Neural crest cell (in vitro differentiated cells): ENCODE data around the gene ONECUT2. TPM values are rescaled to one million over a fixed set of nuclear protein-coding genes. Genes with fewer than 3 reads are reported as not detected.
"Not testable (repeated sequence)": the region's sequence is repeated elsewhere in the genome, so short reads cannot be mapped to it uniquely, and the experiment has no call there.

Source experiments
- DNase-seq: peaks from one replicate; pipeline ENCODE4 v3.0.0; 2021; ENCODE audit warnings: low read depth, mixed read lengths, low spot score
- H3K27ac Mint-ChIP-seq: one replicate; pipeline ENCODE4 v1.8.0; 2021; ENCODE audit warnings: mild to moderate bottlenecking, mixed read lengths; ENCODE audit not compliant: unreplicated experiment
- H3K27me3 Mint-ChIP-seq: 2 replicates; pipeline ENCODE4 v1.8.0; 2021; ENCODE audit warnings: low read depth, mild to moderate bottlenecking, mixed read lengths
- H3K36me3 Mint-ChIP-seq: 2 replicates; pipeline ENCODE4 v1.8.0; 2021; ENCODE audit warnings: low read depth, mild to moderate bottlenecking, mixed read lengths
- H3K4me1 Mint-ChIP-seq: 2 replicates; pipeline ENCODE4 v1.8.0; 2021; ENCODE audit warnings: mixed read lengths
- H3K4me3 Mint-ChIP-seq: one replicate; pipeline ENCODE4 v1.8.0; 2021; ENCODE audit warnings: mild to moderate bottlenecking, mixed read lengths
- H3K9me3 Mint-ChIP-seq: 2 replicates; pipeline ENCODE4 v1.8.0; 2021; ENCODE audit warnings: mixed read lengths
- CTCF ChIP-seq: fragments of 200-600 bp; sonication (generic); conservative IDR thresholded peaks from 2 replicates; pipeline ENCODE4 v1.5.0; 2021; ENCODE audit warnings: antibody characterized with exemption, mild to moderate bottlenecking
- long read RNA-seq: library from polyadenylated mRNA; unstranded; transcript quantifications from one replicate; pipeline ENCODE4 v2.0.0, GENCODE V29; 2020
- total RNA-seq: library from RNA; stranded (reverse); gene quantifications from 2 replicates; pipeline ENCODE4 v1.2.1, GENCODE V29; 2021

ONECUT2 gene
- 8.2 and 10.8 TPM in 2 replicates for total RNA-seq
- long read RNA-seq, full-length matches to known transcripts, result 2 of 2 reads
- long read RNA-seq, partial matches to known transcripts, result 0 of 2 reads
- long read RNA-seq, other reads (novel, unspliced or antisense), result 0 of 2 reads

- H3K4me1 Mint-ChIP-seq, result peaks cover 60% of the 10 kb centered on the region
- peak within 1 kb of the TSS; percentile 91 for H3K4me3 Mint-ChIP-seq
- peak; percentile 93 for DNase-seq
- H3K36me3 Mint-ChIP-seq, result no peaks in the 10 kb centered on the region
- no peak within 1 kb of the TSS for H3K27ac Mint-ChIP-seq
- H3K9me3 Mint-ChIP-seq, result no peaks in the 10 kb centered on the region
- TF ChIP-seq CTCF, result no peak
- peaks cover 97% of the 10 kb centered on the region for H3K27me3 Mint-ChIP-seq
These were observed at the start of gene ONECUT2 for GRCh38 chr18:57434536-57435494. Gene ONECUT2 (plus strand): TSS chr18:57435374. CDS start chr18:57435717, 343 bp downstream.

- TF ChIP-seq CTCF, result no peak
- Mint-ChIP-seq H3K27me3 (peaks cover 18% of the 10 kb centered on the region), H3K36me3 (no peaks in the 10 kb centered on the region), H3K9me3 (peaks cover 3% of the 10 kb centered on the region), H3K4me1 (peaks cover 8% of the 10 kb centered on the region), H3K4me3 (no peak overlapping the region), H3K27ac (no peak overlapping the region)
- DNase-seq, result no peak
These were observed 45.9 kb upstream of the ONECUT2 start for GRCh38 chr18:57389271-57389670.

GRCh38 chr18:57390044-57390443 lies 45.1 kb upstream of the ONECUT2 start:
- Mint-ChIP-seq H3K9me3 (peaks cover 3% of the 10 kb centered on the region), H3K4me1 (peaks cover 8% of the 10 kb centered on the region)

GRCh38 chr18:57394749-57395148 lies 40.4 kb upstream of the ONECUT2 start:
- not testable (repeated sequence) for DNase-seq, H3K4me1 Mint-ChIP-seq, H3K27ac Mint-ChIP-seq, H3K36me3 Mint-ChIP-seq, H3K4me3 Mint-ChIP-seq
- Mint-ChIP-seq H3K27me3 (peaks cover 48% of the 10 kb centered on the region), H3K9me3 (peaks cover 13% of the 10 kb centered on the region)

More at GRCh38 chr18:57390044-57390443, 45.1 kb upstream of the ONECUT2 start:
- peaks cover 21% of the 10 kb centered on the region for H3K27me3 Mint-ChIP-seq
- DNase-seq, result no peak
- no peak overlapping the region for H3K4me3 Mint-ChIP-seq
- H3K27ac Mint-ChIP-seq, result no peak overlapping the region
- no peak for TF ChIP-seq CTCF
- H3K36me3 Mint-ChIP-seq, result no peaks in the 10 kb centered on the region

GRCh38 chr18:57396831-57397230 lies 38.3 kb upstream of the ONECUT2 start:
- Mint-ChIP-seq H3K27me3 (peaks cover 59% of the 10 kb centered on the region), H3K9me3 (peaks cover 13% of the 10 kb centered on the region)
- H3K4me3 Mint-ChIP-seq, H3K36me3 Mint-ChIP-seq, DNase-seq, H3K4me1 Mint-ChIP-seq, H3K27ac Mint-ChIP-seq: not testable (repeated sequence)

GRCh38 chr18:57397440-57398132 lies 37.6 kb upstream of the ONECUT2 start:
- H3K4me3 Mint-ChIP-seq, result no peak overlapping the region
- H3K27me3 Mint-ChIP-seq, result peaks cover 57% of the 10 kb centered on the region
- no peak for DNase-seq
- no peaks in the 10 kb centered on the region for H3K36me3 Mint-ChIP-seq
- no peak for TF ChIP-seq CTCF
- peaks cover 13% of the 10 kb centered on the region for H3K9me3 Mint-ChIP-seq
- H3K4me1 Mint-ChIP-seq, result no peaks in the 10 kb centered on the region
- H3K27ac Mint-ChIP-seq, result no peak overlapping the region
